ENCODE data around the gene TMEM164. TPM values are rescaled to one million over a fixed set of nuclear protein-coding genes. Genes with fewer than 3 reads are reported as not detected.
A peak's percentile ranks its signal among the peaks of the same experiment; 100 is the strongest.

The TMEM164 gene
- total and polyA plus RNA-seq, 2 donors (not counting 1 experiment from before 2014, with no cell fraction given), result 5.7 to 10.2 TPM

DNA sequence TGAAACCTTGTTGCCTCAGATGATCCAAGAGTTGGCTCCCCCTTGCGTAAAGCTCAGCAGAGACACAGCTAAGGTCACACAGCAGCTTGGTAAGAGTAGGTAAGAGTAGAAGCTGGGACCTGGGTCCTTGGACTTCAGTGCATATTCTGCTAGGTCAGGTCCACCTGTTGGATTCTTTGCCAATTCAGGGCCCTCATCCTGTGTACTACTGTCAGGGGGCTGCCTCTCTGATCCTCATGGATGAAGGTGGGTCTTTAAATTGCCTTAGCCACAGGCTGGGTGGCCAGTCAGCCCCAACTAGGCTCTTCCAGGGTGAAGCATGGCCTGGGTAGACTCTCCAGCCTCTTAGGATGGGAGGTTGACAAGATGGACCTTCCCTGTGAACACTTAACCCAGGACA lies 159.2 kb downstream of the TMEM164 start:
- DNase-seq (ENCODE audit: low read depth in 2 of 2), result no peak
- no peaks in the 10 kb centered on the region for H3K36me3 ChIP-seq (ENCODE audit: control insufficient read depth, insufficient read depth, low read length)
- no peaks in the 10 kb centered on the region for H3K27me3 ChIP-seq (ENCODE audit: control insufficient read depth, insufficient read depth, low read length)
- no peak overlapping the region for H2AFZ ChIP-seq (ENCODE audit: low read length)
- no peaks in the 10 kb centered on the region for H3K79me2 ChIP-seq (ENCODE audit: control insufficient read depth, insufficient read depth, low read length)
- H3K4me3 ChIP-seq (replicated peaks in 1 of 4; ENCODE audit: control extremely low read depth in 1 of 4, insufficient read depth in 1 of 4, low read depth in 3 of 4, low read length in 4 of 4), result no peak overlapping the region
- H3K4me2 ChIP-seq (ENCODE audit: extremely low read depth, insufficient read depth, low read length), result no peak overlapping the region
- H3K9me3 ChIP-seq (ENCODE audit: control insufficient read depth, insufficient read depth, low read depth, low read length), result no peaks in the 10 kb centered on the region
- TF ChIP-seq EZH2 (IDR thresholded peaks at IDR 0.05; ENCODE audit: low read length, missing control alignments), result no peak
- TF ChIP-seq, protein P1, sequence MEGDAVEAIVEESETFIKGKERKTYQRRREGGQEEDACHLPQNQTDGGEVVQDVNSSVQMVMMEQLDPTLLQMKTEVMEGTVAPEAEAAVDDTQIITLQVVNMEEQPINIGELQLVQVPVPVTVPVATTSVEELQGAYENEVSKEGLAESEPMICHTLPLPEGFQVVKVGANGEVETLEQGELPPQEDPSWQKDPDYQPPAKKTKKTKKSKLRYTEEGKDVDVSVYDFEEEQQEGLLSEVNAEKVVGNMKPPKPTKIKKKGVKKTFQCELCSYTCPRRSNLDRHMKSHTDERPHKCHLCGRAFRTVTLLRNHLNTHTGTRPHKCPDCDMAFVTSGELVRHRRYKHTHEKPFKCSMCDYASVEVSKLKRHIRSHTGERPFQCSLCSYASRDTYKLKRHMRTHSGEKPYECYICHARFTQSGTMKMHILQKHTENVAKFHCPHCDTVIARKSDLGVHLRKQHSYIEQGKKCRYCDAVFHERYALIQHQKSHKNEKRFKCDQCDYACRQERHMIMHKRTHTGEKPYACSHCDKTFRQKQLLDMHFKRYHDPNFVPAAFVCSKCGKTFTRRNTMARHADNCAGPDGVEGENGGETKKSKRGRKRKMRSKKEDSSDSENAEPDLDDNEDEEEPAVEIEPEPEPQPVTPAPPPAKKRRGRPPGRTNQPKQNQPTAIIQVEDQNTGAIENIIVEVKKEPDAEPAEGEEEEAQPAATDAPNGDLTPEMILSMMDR (conservative IDR thresholded peaks at IDR 0.05 in 1 of 2, IDR thresholded peaks at IDR 0.05 in 1 of 2; ENCODE audit: low read depth in 1 of 2, low read length in 2 of 2), result no peak
- H3K27ac ChIP-seq (ENCODE audit: insufficient read depth, low read length), result no peak overlapping the region
- H3K9ac ChIP-seq (ENCODE audit: insufficient read depth, low read length), result no peak overlapping the region
- H3K4me1 ChIP-seq (ENCODE audit: control insufficient read depth, extremely low read depth, insufficient read depth, low read length), result peaks cover 2% of the 10 kb centered on the region
- no peaks in the 10 kb centered on the region for H4K20me1 ChIP-seq (ENCODE audit: control insufficient read depth, extremely low read depth, insufficient read depth, low read length)

DNA sequence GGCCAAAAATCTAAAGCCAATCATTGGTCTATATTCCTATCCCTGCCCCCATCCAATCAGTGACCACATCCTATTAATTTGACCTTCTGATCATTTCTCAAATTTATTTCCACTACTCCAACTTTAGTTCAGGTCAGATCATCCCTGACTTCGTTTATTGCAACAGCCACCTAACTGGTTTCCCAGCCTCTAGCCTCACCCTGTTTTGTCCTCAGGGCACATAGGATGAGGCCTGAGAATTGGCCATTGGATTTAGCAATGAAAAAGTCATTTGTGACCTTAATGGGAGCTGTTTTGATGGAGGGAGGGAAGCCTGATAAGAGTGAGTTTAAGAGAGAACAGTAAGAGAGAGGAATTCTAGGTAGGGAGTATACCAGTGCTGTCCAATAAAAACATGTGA lies 160.0 kb downstream of the TMEM164 start:
- no peak overlapping the region for H3K27ac ChIP-seq (ENCODE audit: insufficient read depth, low read length)
- no peak overlapping the region for H3K9ac ChIP-seq (ENCODE audit: insufficient read depth, low read length)
- peaks cover 2% of the 10 kb centered on the region for H3K4me1 ChIP-seq (ENCODE audit: control insufficient read depth, extremely low read depth, insufficient read depth, low read length)
- no peak overlapping the region for H3K4me3 ChIP-seq (replicated peaks in 1 of 4; ENCODE audit: control extremely low read depth in 1 of 4, insufficient read depth in 1 of 4, low read depth in 3 of 4, low read length in 4 of 4)
- no peak for TF ChIP-seq EZH2 (IDR thresholded peaks at IDR 0.05; ENCODE audit: low read length, missing control alignments)
- TF ChIP-seq, protein P1 (conservative IDR thresholded peaks at IDR 0.05 in 1 of 2, IDR thresholded peaks at IDR 0.05 in 1 of 2; ENCODE audit: low read depth in 1 of 2, low read length in 2 of 2), result no peak
- H3K36me3 ChIP-seq (ENCODE audit: control insufficient read depth, insufficient read depth, low read length), result no peaks in the 10 kb centered on the region
- H3K4me2 ChIP-seq (ENCODE audit: extremely low read depth, insufficient read depth, low read length), result no peak overlapping the region
- no peak for DNase-seq (ENCODE audit: low read depth in 2 of 2)
- no peaks in the 10 kb centered on the region for H4K20me1 ChIP-seq (ENCODE audit: control insufficient read depth, extremely low read depth, insufficient read depth, low read length)
- no peaks in the 10 kb centered on the region for H3K27me3 ChIP-seq (ENCODE audit: control insufficient read depth, insufficient read depth, low read length)
- no peak overlapping the region for H2AFZ ChIP-seq (ENCODE audit: low read length)
- no peaks in the 10 kb centered on the region for H3K9me3 ChIP-seq (ENCODE audit: control insufficient read depth, insufficient read depth, low read depth, low read length)
- no peaks in the 10 kb centered on the region for H3K79me2 ChIP-seq (ENCODE audit: control insufficient read depth, insufficient read depth, low read length)

DNA sequence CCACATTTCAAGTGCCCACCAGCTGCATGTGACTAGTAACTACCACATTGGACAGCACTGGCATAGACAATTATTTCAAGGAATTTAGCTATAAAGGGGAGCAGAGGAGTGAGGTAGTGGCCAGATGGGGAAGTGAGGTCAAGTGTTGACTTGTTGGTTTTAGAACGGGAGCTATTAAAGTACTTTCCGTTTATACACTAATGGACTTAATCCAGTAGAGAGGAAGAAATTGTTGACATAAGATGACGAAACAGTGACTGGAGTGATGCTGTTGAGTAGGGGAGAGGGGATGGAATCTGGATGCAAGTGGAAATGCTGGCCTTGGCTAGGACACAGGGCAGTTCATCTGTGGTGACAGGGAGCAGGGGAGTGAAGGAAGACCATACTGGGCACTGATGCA lies 160.6 kb downstream of the TMEM164 start:
- no peaks in the 10 kb centered on the region for H3K36me3 ChIP-seq (ENCODE audit: control insufficient read depth, insufficient read depth, low read length)
- H3K9ac ChIP-seq (ENCODE audit: insufficient read depth, low read length), result no peak overlapping the region
- H3K4me2 ChIP-seq (ENCODE audit: extremely low read depth, insufficient read depth, low read length), result no peak overlapping the region
- H3K9me3 ChIP-seq (ENCODE audit: control insufficient read depth, insufficient read depth, low read depth, low read length), result no peaks in the 10 kb centered on the region
- peaks cover 2% of the 10 kb centered on the region for H3K4me1 ChIP-seq (ENCODE audit: control insufficient read depth, extremely low read depth, insufficient read depth, low read length)
- no peaks in the 10 kb centered on the region for H3K79me2 ChIP-seq (ENCODE audit: control insufficient read depth, insufficient read depth, low read length)
- H2AFZ ChIP-seq (ENCODE audit: low read length), result no peak overlapping the region
- no peak overlapping the region for H3K4me3 ChIP-seq (replicated peaks in 1 of 4; ENCODE audit: control extremely low read depth in 1 of 4, insufficient read depth in 1 of 4, low read depth in 3 of 4, low read length in 4 of 4)
- H4K20me1 ChIP-seq (ENCODE audit: control insufficient read depth, extremely low read depth, insufficient read depth, low read length), result no peaks in the 10 kb centered on the region
- no peak for TF ChIP-seq EZH2 (IDR thresholded peaks at IDR 0.05; ENCODE audit: low read length, missing control alignments)
- TF ChIP-seq, protein P1 (conservative IDR thresholded peaks at IDR 0.05 in 1 of 2, IDR thresholded peaks at IDR 0.05 in 1 of 2; ENCODE audit: low read depth in 1 of 2, low read length in 2 of 2), result no peak
- H3K27ac ChIP-seq (ENCODE audit: insufficient read depth, low read length), result no peak overlapping the region
- H3K27me3 ChIP-seq (ENCODE audit: control insufficient read depth, insufficient read depth, low read length), result no peaks in the 10 kb centered on the region
- DNase-seq (ENCODE audit: low read depth in 2 of 2), result peak; percentile 31 to 64
